H9 (cell line): ENCODE results near the gene CIT. TPM values are rescaled to one million over a fixed set of nuclear protein-coding genes. Genes with fewer than 3 reads are reported as not detected.

Source experiments
- DNase-seq: peaks from one replicate; pipeline ENCODE4 v3.0.0-alpha.2; 2017
- H2AFZ ChIP-seq: one replicate; pipeline ENCODE4 v1.6.1; 2013; ENCODE audit warnings: mild to moderate bottlenecking, low read length, control low read depth, moderate library complexity
- H2AK5ac ChIP-seq: 2 replicates; pipeline ENCODE4 v1.6.1; 2013; ENCODE audit warnings: low read length, control low read depth, mixed read lengths; ENCODE audit not compliant: insufficient read length
- H2BK120ac ChIP-seq: one replicate; pipeline ENCODE4 v1.6.1; 2013; ENCODE audit warnings: low read depth, mild to moderate bottlenecking, low read length, control low read depth, inconsistent platforms; ENCODE audit not compliant: poor library complexity, severe bottlenecking
- H2BK12ac ChIP-seq: 2 replicates; pipeline ENCODE4 v1.6.1; 2013; ENCODE audit warnings: low read length, control low read depth, mixed read lengths, low read depth; ENCODE audit not compliant: insufficient read length
- H2BK15ac ChIP-seq: 2 replicates; pipeline ENCODE4 v1.6.1; 2013; ENCODE audit warnings: low read depth, low read length, control low read depth
- H2BK20ac ChIP-seq: one replicate; pipeline ENCODE4 v1.6.1; 2013; ENCODE audit warnings: low read depth, mild to moderate bottlenecking, low read length, control low read depth, inconsistent platforms; ENCODE audit not compliant: poor library complexity, severe bottlenecking
- H2BK5ac ChIP-seq: 2 replicates; pipeline ENCODE4 v1.6.1; 2013; ENCODE audit warnings: low read length, control low read depth, mixed read lengths; ENCODE audit not compliant: insufficient read length
- H3K14ac ChIP-seq: 2 replicates; pipeline ENCODE4 v1.6.1; 2013; ENCODE audit warnings: low read length, control low read depth; ENCODE audit not compliant: insufficient read depth
- H3K18ac ChIP-seq: 2 replicates; pipeline ENCODE4 v1.6.1; 2013; ENCODE audit warnings: low read depth, mild to moderate bottlenecking, mixed read lengths, low read length, control low read depth; ENCODE audit not compliant: insufficient read length
- H3K23ac ChIP-seq: 2 replicates; pipeline ENCODE4 v1.6.1; 2013; ENCODE audit warnings: low read length, control low read depth, mixed read lengths, low read depth; ENCODE audit not compliant: insufficient read length
- H3K23me2 ChIP-seq: 2 replicates; pipeline ENCODE4 v1.6.1; 2013; ENCODE audit warnings: low read depth, mild to moderate bottlenecking, mixed read lengths, low read length, control low read depth; ENCODE audit not compliant: insufficient read length, poor library complexity, severe bottlenecking
- H3K27ac ChIP-seq: 2 replicates; pipeline ENCODE4 v1.5.1; 2013; ENCODE audit warnings: low read length, control low read depth, mixed read lengths, low read depth; ENCODE audit not compliant: insufficient read length
- H3K27me3 ChIP-seq: 2 replicates; pipeline ENCODE4 v1.6.1; 2013; ENCODE audit warnings: low read length, control low read depth, inconsistent platforms; ENCODE audit not compliant: insufficient read depth
- H3K4ac ChIP-seq: 2 replicates; pipeline ENCODE4 v1.6.1; 2013; ENCODE audit warnings: low read depth, mild to moderate bottlenecking, control low read depth, inconsistent platforms, low read length, moderate library complexity
- H3K4me1 ChIP-seq: 2 replicates; pipeline ENCODE4 v1.6.1; 2013; ENCODE audit warnings: low read length, control low read depth, inconsistent platforms; ENCODE audit not compliant: insufficient read depth
- H3K4me2 ChIP-seq: 2 replicates; pipeline ENCODE4 v1.6.1; 2013; ENCODE audit warnings: low read length, control low read depth, mixed read lengths; ENCODE audit not compliant: insufficient read length, insufficient read depth
- H3K56ac ChIP-seq: 2 replicates; pipeline ENCODE4 v1.6.1; 2013; ENCODE audit warnings: low read depth, mild to moderate bottlenecking, mixed read lengths, low read length, control low read depth; ENCODE audit not compliant: insufficient read length
- H3K79me1 ChIP-seq: 2 replicates; pipeline ENCODE4 v1.6.1; 2013; ENCODE audit warnings: low read depth, mild to moderate bottlenecking, moderate library complexity, low read length, control low read depth, inconsistent platforms; ENCODE audit not compliant: insufficient read depth, poor library complexity, severe bottlenecking
- H3K79me2 ChIP-seq: 2 replicates; pipeline ENCODE4 v1.6.1; 2013; ENCODE audit warnings: low read length, control low read depth, inconsistent platforms; ENCODE audit not compliant: insufficient read depth
- H3K9ac ChIP-seq: 2 replicates; pipeline ENCODE4 v1.6.1; 2013; ENCODE audit warnings: low read length, control low read depth, mixed read lengths; ENCODE audit not compliant: insufficient read length; ENCODE audit errors: extremely low read depth
- H3K9me3 ChIP-seq: one replicate; pipeline ENCODE4 v1.6.1; 2013; ENCODE audit warnings: low read depth, low read length, inconsistent platforms; ENCODE audit not compliant: control insufficient read depth
- H3T11ph ChIP-seq: one replicate; pipeline ENCODE4 v1.6.1; 2013; ENCODE audit warnings: mild to moderate bottlenecking, low read length, control low read depth, inconsistent platforms
- H4K20me1 ChIP-seq: one replicate; pipeline ENCODE4 v1.6.1; 2013; ENCODE audit not compliant: control insufficient read depth, insufficient read length, insufficient read depth
- H4K5ac ChIP-seq: 2 replicates; pipeline ENCODE4 v1.6.1; 2013; ENCODE audit warnings: low read depth, mild to moderate bottlenecking, mixed read lengths, low read length, control low read depth; ENCODE audit not compliant: insufficient read length
- H4K8ac ChIP-seq: replicated peaks from 2 replicates; pipeline ENCODE4 v1.6.1; 2013; ENCODE audit warnings: low read length, control low read depth, mixed read lengths, low read depth; ENCODE audit not compliant: insufficient read length
- H4K91ac ChIP-seq: 2 replicates; pipeline ENCODE4 v1.6.1; 2013; ENCODE audit warnings: low read depth, mild to moderate bottlenecking, moderate library complexity, mixed read lengths, low read length, control low read depth; ENCODE audit not compliant: insufficient read length
- H3K27ac Mint-ChIP-seq, 3 experiments: 2 replicates in 2 of 3; 3 replicates in 1 of 3; pipeline ENCODE4 v1.8.0; 2020 to 2021; ENCODE audit warnings: mixed read lengths in 3 of 3, mild to moderate bottlenecking in 1 of 3, moderate library complexity in 1 of 3
- H3K27me3 Mint-ChIP-seq: 2 replicates; pipeline ENCODE4 v1.8.0; 2021; ENCODE audit warnings: low read depth, mild to moderate bottlenecking, moderate library complexity, mixed read lengths
- H3K36me3 Mint-ChIP-seq, 3 experiments: 2 replicates in 2 of 3; 3 replicates in 1 of 3; pipeline ENCODE4 v1.8.0; 2020 to 2021; ENCODE audit warnings: low read depth in 3 of 3, mixed read lengths in 3 of 3; ENCODE audit not compliant: insufficient read depth in 1 of 3
- H3K4me1 Mint-ChIP-seq, 2 experiments: 2 replicates each; pipeline ENCODE4 v1.8.0; 2020; ENCODE audit warnings: mixed read lengths in 2 of 2
- H3K4me3 Mint-ChIP-seq, 2 experiments: 2 replicates in 1 of 2; 3 replicates in 1 of 2; pipeline ENCODE4 v1.8.0; 2020 to 2021; ENCODE audit warnings: mild to moderate bottlenecking in 2 of 2, mixed read lengths in 2 of 2, moderate library complexity in 1 of 2
- H3K9me3 Mint-ChIP-seq, 2 experiments: 2 replicates in 1 of 2; 3 replicates in 1 of 2; pipeline ENCODE4 v1.8.0; 2020; ENCODE audit warnings: mild to moderate bottlenecking in 2 of 2, mixed read lengths in 2 of 2, moderate library complexity in 1 of 2
- WGBS: extraction: QIAGEN DNeasy Blood & Tissue Kit; methylation state at CpG from one replicate; pipeline ENCODE4 v1.1.7; 2013; ENCODE audit warnings: missing lambda C conversion rate, low lambda C conversion rate, mixed read lengths; ENCODE audit not compliant: insufficient read length; ENCODE audit errors: extremely low coverage; 5-methylcytosine and 5-hydroxymethylcytosine counted together
- total RNA-seq: library from RNA; stranded (reverse); gene quantifications from 2 replicates; pipeline ENCODE4 v1.2.1, GENCODE V29; 2021
- TF ChIP-seq, protein P1 (sequence below): fragments of 200-600 bp; sonication (generic); conservative IDR thresholded peaks from 3 replicates; pipeline ENCODE4 v1.8.0; 2021; ENCODE audit warnings: antibody characterized with exemption, mild to moderate bottlenecking

Gene CIT
- total RNA-seq, 1 experiment from 2014 or later, result 55.3 TPM

DNA sequence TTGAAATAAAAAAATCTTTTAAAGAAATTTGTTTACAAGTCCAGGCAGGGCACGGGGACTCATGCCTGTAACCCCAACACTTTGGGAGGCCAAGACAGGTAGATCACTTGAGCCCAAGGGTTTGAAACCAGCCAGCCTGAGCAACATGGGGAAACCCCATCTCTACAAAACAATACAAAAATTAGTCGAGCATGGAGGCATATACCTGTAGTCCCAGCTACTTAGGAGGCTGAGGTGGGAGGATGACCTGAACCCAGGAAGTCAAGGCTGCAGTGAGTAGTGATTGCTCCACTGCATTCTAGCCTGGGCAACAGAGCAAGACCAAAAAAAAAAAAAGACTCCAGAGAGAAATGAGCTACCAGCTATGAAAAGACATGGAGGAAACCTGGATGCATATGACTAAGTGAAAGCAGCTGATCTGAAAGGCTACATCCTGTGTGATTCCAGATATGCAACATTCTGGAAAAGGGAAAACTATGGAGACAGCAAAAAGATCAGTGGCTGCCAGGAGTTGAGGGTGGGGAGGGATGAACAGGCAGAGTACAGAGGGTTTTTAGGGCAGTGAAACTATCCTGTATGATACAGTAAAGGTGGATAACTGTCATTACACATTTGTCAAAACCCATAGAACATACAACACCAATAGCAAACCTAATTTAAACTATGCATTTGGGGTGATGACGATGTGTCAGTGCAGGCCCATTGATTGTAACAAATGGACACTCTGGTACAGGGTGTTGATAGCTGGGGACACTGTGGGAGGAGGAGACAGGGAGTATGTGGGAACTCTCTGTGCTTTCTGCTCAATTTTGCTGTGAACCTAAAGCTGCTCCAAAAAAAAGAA, 149.3 kb downstream of the CIT start:
- H3T11ph ChIP-seq, result no peak overlapping the region
- peaks cover 6 to 47% (median 31%) of the 10 kb centered on the region in 3 experiments; a peak in 6 of 7 replicates for H3K36me3 Mint-ChIP-seq
- no peak overlapping the region for H4K8ac ChIP-seq
- no peak overlapping the region for H3K9ac ChIP-seq
- H3K23me2 ChIP-seq, result no peaks in the 10 kb centered on the region
- no peak overlapping the region for H3K14ac ChIP-seq
- no peak overlapping the region for H2BK12ac ChIP-seq
- no peaks in the 10 kb centered on the region for H3K9me3 ChIP-seq
- H3K18ac ChIP-seq, result no peak overlapping the region
- no peaks in the 10 kb centered on the region for H3K27me3 Mint-ChIP-seq
- no peak overlapping the region for H2BK5ac ChIP-seq
- TF ChIP-seq, protein P1, sequence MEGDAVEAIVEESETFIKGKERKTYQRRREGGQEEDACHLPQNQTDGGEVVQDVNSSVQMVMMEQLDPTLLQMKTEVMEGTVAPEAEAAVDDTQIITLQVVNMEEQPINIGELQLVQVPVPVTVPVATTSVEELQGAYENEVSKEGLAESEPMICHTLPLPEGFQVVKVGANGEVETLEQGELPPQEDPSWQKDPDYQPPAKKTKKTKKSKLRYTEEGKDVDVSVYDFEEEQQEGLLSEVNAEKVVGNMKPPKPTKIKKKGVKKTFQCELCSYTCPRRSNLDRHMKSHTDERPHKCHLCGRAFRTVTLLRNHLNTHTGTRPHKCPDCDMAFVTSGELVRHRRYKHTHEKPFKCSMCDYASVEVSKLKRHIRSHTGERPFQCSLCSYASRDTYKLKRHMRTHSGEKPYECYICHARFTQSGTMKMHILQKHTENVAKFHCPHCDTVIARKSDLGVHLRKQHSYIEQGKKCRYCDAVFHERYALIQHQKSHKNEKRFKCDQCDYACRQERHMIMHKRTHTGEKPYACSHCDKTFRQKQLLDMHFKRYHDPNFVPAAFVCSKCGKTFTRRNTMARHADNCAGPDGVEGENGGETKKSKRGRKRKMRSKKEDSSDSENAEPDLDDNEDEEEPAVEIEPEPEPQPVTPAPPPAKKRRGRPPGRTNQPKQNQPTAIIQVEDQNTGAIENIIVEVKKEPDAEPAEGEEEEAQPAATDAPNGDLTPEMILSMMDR, result no peak
- H4K20me1 ChIP-seq, result no peaks in the 10 kb centered on the region
- no peak overlapping the region for H4K5ac ChIP-seq
- no peak overlapping the region for H3K27ac ChIP-seq
- no peaks in the 10 kb centered on the region for H3K9me3 Mint-ChIP-seq
- H3K23ac ChIP-seq, result no peak overlapping the region
- no peak overlapping the region for H2AK5ac ChIP-seq
- no peak overlapping the region for H3K56ac ChIP-seq
- no peak for DNase-seq
- H3K79me2 ChIP-seq, result no peaks in the 10 kb centered on the region
- H2BK15ac ChIP-seq, result no peak overlapping the region
- WGBS, result no CpG with 5 or more reads among the region's 3 CpGs
- H3K79me1 ChIP-seq, result no peaks in the 10 kb centered on the region
- no peak overlapping the region for H3K4me3 Mint-ChIP-seq
- no peak overlapping the region for H3K4ac ChIP-seq
- no peak overlapping the region for H3K4me2 ChIP-seq
- no peaks in the 10 kb centered on the region for H3K4me1 Mint-ChIP-seq
- no peaks in the 10 kb centered on the region for H3K27me3 ChIP-seq
- no peak overlapping the region for H2BK20ac ChIP-seq
- H4K91ac ChIP-seq, result no peak overlapping the region
- no peaks in the 10 kb centered on the region for H3K4me1 ChIP-seq
- no peak overlapping the region for H2AFZ ChIP-seq
- no peak overlapping the region for H3K27ac Mint-ChIP-seq
- no peak overlapping the region for H2BK120ac ChIP-seq
